ENCODE results near the gene PPP4R3B. TPM values are rescaled to one million over a fixed set of nuclear protein-coding genes. Genes with fewer than 3 reads are reported as not detected.
A peak's percentile ranks its signal among the peaks of the same experiment; 100 is the strongest.
"Not testable (repeated sequence)": the region's sequence is repeated elsewhere in the genome, so short reads cannot be mapped to it uniquely, and the experiment has no call there.

Gene PPP4R3B
- total and polyA plus RNA-seq, 2 donors = 33.2 to 112 TPM

DNA sequence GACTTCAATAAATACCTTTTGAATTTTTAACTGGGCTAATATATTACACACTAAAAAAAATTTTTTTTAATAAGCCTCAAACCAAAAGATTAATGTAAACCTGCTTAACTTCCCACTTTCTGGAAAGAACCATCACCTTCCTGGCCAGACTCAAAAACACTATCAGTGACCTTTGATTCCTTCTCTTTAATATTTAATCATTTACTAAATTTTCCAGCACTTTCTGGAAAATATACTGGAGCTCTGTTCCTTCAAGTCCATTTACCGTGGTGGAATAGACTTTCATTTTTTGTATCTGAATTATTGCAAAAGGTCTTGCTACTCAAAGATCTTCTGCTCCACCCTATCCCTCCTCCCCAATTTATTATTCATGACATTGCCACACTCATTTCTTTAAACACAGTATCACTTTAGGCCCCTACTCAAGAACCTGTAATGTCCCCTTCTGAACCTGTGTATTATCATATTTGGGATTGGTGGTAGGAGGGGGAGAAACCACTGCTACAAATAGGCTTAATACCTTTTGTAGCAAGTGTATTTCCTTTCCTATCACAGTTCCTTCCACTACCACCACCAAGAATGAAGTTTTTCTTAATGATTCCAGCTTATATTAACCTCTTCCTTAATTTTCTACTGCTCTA lies 7.4 kb downstream of the PPP4R3B start:
- DNase-seq (ENCODE audit: extremely low spot score) = no peak
- Histone ChIP-seq H3K4me1 (ENCODE audit: insufficient read depth) (no peaks in the 10 kb centered on the region), H3K4me3 (ENCODE audit: low read depth, low read length) (no peak overlapping the region), H3K36me3 (ENCODE audit: insufficient read depth) (peaks cover 2% of the 10 kb centered on the region), H3K27ac (ENCODE audit: low read depth) (no peak overlapping the region)
- 80% methylated on average over 1 of the region's 1 CpG for WGBS

DNA sequence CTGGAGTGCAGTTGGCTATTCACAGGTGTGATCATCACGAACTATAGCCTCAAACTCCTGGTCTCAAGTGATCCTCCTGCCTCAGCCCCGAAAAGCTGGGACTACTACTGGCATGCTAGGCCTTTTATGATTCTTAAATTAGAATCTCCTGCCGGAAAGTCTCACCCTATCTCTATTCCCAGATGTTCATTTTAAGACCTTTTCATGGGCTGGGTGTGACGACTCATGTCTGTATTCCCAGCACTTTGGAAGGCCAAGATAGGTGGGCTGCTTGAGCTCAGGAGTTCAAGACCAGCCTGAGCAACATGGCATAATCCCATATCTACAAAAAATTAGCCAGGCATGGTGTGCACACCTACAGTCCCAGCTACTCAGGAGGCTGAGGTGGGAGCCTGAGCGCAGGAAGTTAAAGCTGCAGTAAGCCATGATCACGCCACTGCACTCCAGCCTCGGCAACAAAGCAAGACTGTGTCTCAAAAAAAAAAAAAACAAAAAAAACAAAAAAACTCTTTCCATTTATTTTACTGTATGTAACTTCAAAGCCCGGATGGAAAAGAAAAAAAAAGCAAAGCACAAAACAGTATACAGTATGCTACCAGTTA lies 8.1 kb downstream of the PPP4R3B start:
- no peaks in the 10 kb centered on the region for H3K4me1 ChIP-seq (ENCODE audit: insufficient read depth)
- WGBS = 73% methylated on average over 8 of the region's 8 CpGs
- no peak overlapping the region for H3K27ac ChIP-seq (ENCODE audit: low read depth)
- DNase-seq (ENCODE audit: extremely low spot score) = no peak
- H3K36me3 ChIP-seq (ENCODE audit: insufficient read depth) = peaks cover 2% of the 10 kb centered on the region
- no peak overlapping the region for H3K4me3 ChIP-seq (ENCODE audit: low read depth, low read length)

DNA sequence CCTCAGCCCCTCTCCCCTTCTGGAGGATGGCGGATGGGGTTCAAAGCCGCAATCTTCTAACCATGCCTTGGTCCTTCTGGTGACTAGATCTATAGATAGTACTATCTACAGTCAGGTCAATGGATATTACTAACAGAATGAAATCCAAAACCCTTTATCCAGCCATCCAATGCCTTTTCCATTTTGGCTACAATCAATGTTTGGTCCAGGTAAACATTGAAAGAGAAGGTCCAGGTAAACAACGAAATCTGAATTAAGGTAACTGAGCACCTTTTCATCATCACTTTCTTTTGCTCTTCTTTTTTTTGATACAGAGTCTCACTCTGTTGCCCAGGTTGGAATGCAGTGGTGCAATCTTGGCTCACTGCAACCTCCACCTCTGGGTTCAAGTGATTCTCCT lies 9.7 kb downstream of the PPP4R3B start:
- WGBS = over 99% methylated on average over 3 of the region's 3 CpGs
- Histone ChIP-seq H3K4me3 (ENCODE audit: low read depth, low read length) (no peak overlapping the region), H3K36me3 (ENCODE audit: insufficient read depth) (no peaks in the 10 kb centered on the region), H3K4me1 (ENCODE audit: insufficient read depth) (no peaks in the 10 kb centered on the region), H3K27ac (ENCODE audit: low read depth) (no peak overlapping the region)
- no peak for DNase-seq (ENCODE audit: extremely low spot score)

DNA sequence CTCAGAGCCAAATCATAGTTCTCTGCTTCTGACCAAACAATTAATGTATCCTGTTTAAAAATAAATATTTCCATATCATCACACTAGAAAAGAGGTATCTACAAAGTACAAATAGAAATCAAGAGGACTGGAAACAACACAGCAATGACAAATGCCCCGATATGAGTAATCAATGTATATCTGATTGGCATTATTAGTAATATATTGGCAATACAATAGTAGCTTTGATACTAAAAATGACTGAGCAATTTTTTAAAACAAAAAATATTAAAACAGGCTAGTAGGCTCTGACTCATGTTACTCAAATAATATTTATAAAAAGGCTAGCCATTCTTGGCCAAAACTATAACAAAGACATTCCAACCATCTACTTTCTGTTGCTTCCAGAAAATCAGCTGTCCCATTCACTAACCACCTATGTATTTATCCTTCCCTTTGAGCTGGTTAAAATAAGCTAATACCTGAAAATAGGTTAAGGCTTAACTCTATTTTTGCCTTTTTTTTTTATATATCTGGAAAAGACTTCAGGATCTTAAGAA lies 13.3 kb downstream of the PPP4R3B start:
- Histone ChIP-seq H3K27ac (ENCODE audit: low read depth) (no peak overlapping the region), H3K36me3 (ENCODE audit: insufficient read depth) (no peaks in the 10 kb centered on the region), H3K4me1 (ENCODE audit: insufficient read depth) (no peaks in the 10 kb centered on the region), H3K4me3 (ENCODE audit: low read depth, low read length) (no peak overlapping the region)
- DNase-seq (ENCODE audit: extremely low spot score) = no peak
- WGBS = 86% methylated on average over 1 of the region's 1 CpG

DNA sequence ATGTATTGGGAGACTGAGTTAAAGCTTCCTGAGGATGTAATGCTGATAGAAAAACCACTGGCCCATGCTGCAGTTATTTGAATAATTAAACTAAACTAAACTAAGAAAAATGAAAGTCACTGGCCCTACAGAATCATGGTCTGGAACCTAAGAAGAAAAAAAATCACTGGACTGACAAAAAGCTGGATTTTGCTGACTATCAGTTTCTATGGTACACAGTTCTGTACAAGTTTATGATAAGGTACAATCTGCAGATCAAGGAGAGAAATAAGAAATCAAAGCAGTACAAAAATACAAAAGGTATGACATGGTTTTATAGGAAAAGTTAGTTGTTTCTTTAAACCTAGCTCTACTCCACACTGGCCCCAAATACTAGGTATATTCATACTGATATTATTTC lies 15.6 kb downstream of the PPP4R3B start:
- H3K4me1 ChIP-seq (ENCODE audit: insufficient read depth) = no peaks in the 10 kb centered on the region
- DNase-seq (ENCODE audit: extremely low spot score) = no peak
- no peaks in the 10 kb centered on the region for H3K36me3 ChIP-seq (ENCODE audit: insufficient read depth)
- no peak overlapping the region for H3K4me3 ChIP-seq (ENCODE audit: low read depth, low read length)
- H3K27ac ChIP-seq (ENCODE audit: low read depth) = no peak overlapping the region

DNA sequence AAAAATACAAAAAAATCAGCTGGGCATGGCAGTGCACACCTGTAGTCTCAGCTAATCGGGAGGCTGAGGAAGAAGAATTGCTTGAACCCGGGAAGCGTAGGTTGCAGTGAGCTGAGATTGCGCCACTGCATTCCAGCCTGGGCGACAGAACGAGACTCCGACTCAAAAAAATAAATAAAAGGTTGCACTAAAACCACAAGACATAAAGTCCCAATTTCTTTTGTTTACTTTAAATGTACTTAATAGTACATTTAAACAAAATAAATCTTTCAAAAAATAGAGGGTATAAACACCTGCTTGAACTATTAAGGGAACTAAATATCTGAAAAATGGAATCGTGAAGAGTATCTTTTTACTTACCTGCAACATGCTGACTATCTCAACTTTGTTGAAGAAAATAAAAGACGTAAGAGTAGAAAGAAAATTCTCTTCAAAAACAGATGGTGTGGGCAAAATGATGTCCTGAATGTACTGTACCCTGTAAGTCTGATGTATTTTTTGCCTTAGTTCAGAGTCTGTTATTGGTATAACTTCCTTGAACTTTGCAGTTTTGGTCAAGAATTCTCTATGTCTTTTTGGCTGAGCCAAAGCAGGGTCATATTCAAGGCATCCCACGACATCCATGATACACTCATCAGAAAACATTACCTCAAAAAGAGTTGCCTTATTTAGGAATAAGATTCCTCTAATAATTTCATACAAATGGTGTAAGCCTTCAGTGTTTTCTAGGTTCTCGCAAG lies 19.2 kb downstream of the PPP4R3B start:
- Histone ChIP-seq H3K4me1 (ENCODE audit: insufficient read depth) (no peaks in the 10 kb centered on the region), H3K4me3 (ENCODE audit: low read depth, low read length) (no peak overlapping the region), H3K36me3 (ENCODE audit: insufficient read depth) (no peaks in the 10 kb centered on the region), H3K27ac (ENCODE audit: low read depth) (no peak overlapping the region)
- no peak for DNase-seq (ENCODE audit: extremely low spot score)
- WGBS = 88% methylated on average over 11 of the region's 11 CpGs

DNA sequence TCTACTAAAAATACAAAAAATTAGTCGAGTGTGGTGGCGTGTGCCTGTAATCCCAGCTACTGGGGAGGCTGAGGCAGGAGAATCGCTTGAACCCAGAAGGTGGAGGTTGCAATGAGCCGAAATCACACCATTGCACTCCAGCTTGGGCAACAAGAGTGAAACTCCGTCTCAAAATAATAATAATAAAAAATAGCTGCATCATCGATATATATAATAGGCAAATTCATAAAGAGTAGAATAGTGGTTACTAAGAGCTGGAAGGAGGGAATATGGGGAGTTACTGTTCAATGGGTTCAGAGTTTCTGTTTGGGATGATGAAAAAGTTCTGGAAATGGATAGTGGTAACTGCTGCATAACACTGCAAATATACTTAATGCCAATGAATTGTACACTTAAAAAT lies 20.6 kb downstream of the PPP4R3B start:
- not testable (repeated sequence) for H3K36me3 ChIP-seq (ENCODE audit: insufficient read depth); H3K4me1 ChIP-seq (ENCODE audit: insufficient read depth); H3K27ac ChIP-seq (ENCODE audit: low read depth); H3K4me3 ChIP-seq (ENCODE audit: low read depth, low read length); DNase-seq (ENCODE audit: extremely low spot score)
- 98% methylated on average over 6 of the region's 6 CpGs for WGBS

DNA sequence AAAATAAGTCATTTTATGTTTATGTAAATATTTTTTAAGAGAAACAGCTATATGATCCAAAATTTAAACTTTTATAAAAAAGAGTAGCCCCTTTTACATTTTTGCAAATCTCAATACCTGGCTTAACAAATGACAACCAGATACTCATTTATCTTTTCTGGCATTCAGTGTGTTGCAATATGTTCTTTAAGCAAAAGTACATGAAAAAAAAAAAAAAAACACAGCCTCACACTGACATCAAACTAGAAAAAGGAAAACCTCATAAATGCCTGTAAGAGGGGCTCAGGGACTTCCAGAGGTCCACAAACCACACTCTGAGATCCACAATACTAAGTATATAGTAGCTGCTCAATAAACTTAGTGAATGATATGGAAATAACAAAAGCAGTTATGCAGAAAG lies 21.9 kb downstream of the PPP4R3B start:
- no peak overlapping the region for H3K4me3 ChIP-seq (ENCODE audit: low read depth, low read length)
- H3K4me1 ChIP-seq (ENCODE audit: insufficient read depth) = no peaks in the 10 kb centered on the region
- H3K27ac ChIP-seq (ENCODE audit: low read depth) = no peak overlapping the region
- DNase-seq (ENCODE audit: extremely low spot score) = no peak
- H3K36me3 ChIP-seq (ENCODE audit: insufficient read depth) = no peaks in the 10 kb centered on the region

DNA sequence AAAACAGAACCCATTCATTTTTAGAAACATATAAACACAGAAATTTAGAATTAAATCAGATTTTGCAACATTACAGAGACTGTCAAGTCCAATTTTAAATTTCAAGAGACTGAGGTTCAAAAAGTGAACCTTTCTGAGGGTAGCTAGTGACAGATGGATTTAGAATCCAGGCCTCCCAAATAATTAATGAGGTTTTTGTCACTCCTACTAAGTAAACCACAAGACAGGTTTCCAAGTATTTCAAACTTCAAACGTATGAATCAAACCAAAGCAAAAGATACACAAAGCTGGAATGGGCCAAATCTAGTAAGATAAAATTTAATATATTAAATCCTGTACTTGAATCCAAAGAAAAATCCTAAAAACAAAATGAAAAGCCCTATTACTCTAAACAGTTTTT lies 25.3 kb downstream of the PPP4R3B start:
- no peak overlapping the region for H3K27ac ChIP-seq (ENCODE audit: low read depth)
- H3K4me1 ChIP-seq (ENCODE audit: insufficient read depth) = no peaks in the 10 kb centered on the region
- no peaks in the 10 kb centered on the region for H3K36me3 ChIP-seq (ENCODE audit: insufficient read depth)
- 39% methylated on average over 1 of the region's 1 CpG for WGBS
- no peak overlapping the region for H3K4me3 ChIP-seq (ENCODE audit: low read depth, low read length)
- no peak for DNase-seq (ENCODE audit: extremely low spot score)

DNA sequence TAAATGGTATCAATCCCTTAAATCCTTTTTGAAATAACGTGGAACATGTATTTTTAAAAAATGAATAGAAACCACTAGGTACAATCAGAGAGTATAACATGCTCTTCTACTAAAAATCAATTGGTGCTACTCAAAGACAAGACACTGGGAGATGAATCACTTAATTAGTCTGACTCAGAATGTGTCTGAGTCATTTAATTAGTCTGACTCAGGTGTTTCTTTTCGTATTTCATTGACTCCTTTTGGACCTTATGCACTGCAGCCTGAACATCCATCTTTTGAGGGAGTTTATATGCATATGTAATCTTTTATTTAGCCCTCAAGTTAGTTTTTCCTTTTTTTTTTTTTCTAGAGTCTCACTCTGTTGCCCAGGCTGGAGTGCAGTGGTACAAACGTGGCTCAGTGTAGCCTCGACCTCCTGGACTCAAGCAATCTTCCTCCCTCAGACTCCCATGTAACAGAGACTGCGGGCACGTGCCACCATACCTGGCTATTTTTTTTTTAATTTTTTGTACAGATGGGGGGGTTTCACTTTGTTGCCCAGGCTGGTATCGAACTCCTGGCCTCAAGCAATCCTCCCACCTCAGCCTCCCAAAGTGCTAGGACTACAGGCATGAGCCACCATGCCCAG lies 26.5 kb downstream of the PPP4R3B start:
- Histone ChIP-seq H3K4me3 (ENCODE audit: low read depth, low read length) (no peak overlapping the region), H3K4me1 (ENCODE audit: insufficient read depth) (no peaks in the 10 kb centered on the region), H3K27ac (ENCODE audit: low read depth) (no peak overlapping the region), H3K36me3 (ENCODE audit: insufficient read depth) (no peaks in the 10 kb centered on the region)
- WGBS = 87% methylated on average over 7 of the region's 7 CpGs
- DNase-seq (ENCODE audit: extremely low spot score) = no peak

DNA sequence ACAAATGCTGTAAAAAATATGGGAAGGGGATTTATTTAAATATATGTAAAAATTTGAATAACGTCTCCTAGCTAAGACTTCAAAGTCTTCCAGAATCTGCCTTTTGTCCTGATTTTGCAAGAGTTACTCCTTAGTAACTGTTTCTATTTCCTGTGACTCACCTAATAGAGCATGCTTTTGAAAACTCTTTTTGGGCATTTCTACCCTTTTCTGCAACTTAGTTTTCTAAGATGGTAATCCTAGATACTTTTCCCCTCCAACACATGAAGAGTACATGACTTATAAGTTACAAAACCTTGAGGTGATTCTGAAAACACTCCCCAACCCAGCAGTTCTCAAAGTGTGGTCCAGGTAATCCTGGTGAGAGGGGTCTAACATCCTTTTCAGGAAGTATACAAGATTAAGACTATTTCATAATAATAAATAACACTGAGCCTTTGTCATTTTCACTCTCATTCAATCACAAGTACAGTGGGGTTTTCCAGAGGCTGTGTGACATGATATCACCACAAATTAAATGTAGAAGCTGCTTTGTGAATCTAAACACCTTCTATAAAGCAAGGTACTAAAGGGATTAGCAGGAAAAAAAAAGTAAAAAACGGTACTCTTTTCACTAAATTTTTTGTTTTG lies 31.9 kb downstream of the PPP4R3B start:
- WGBS = 80% methylated on average over 2 of the region's 2 CpGs
- Histone ChIP-seq H3K4me3 (ENCODE audit: low read depth, low read length) (no peak overlapping the region), H3K36me3 (ENCODE audit: insufficient read depth) (no peaks in the 10 kb centered on the region), H3K27ac (ENCODE audit: low read depth) (peak overlapping the region; percentile 2), H3K4me1 (ENCODE audit: insufficient read depth) (no peaks in the 10 kb centered on the region)
- no peak for DNase-seq (ENCODE audit: extremely low spot score)

DNA sequence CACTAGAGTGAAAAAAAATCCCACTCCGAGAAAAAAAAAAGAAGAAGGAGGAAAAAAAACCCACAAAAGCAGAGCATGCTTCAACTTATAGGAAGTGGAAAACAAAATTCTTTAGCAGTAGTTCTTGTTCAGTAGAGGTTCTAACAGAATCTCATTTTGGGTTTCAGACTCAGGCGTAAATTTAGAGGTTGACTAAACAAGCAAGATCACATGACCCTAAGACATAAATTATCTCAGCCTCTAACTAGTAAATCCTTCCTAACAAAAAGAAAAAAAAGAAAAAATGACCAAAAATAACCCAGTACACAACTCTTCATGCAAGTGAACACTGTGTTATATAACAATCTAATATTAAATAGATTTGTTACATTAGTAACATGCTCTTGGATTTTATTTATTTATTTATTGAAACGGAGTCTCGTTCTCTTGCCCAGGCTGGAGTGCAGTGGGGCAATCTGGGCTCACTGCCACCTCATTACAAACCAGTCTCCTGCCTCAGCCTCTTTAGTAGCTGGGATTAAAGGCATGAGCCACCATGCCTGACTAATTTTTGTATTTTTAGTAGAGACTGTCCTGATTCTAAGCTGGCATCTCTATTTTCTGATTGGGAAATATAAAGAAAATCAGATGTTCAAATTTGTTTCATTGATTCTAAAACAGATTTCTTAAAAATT lies 35.4 kb downstream of the PPP4R3B start:
- Histone ChIP-seq H3K36me3 (ENCODE audit: insufficient read depth) (no peaks in the 10 kb centered on the region), H3K27ac (ENCODE audit: low read depth) (no peak overlapping the region), H3K4me1 (ENCODE audit: insufficient read depth) (no peaks in the 10 kb centered on the region), H3K4me3 (ENCODE audit: low read depth, low read length) (no peak overlapping the region)
- 41% methylated on average over 4 of the region's 4 CpGs for WGBS
- no peak for DNase-seq (ENCODE audit: extremely low spot score)

DNA sequence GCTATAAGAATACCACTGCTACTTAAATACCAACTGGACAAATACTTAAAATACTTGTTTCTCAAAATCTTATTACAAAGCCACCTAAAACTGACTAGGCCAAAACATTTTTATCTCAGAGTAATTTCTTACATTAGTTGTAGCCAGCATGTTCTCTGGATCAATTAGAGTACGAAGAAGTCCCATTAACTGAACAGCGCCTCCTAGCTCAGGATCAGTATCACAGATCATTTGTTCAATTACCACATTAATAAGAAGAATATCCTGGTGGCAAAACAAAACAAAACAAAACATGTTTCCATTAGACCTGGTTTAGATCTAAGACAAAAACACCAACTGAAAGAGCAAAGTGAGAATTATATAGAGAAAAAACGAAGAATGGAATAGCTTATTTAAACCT lies 36.0 kb downstream of the PPP4R3B start:
- DNase-seq (ENCODE audit: extremely low spot score) = no peak
- Histone ChIP-seq H3K4me3 (ENCODE audit: low read depth, low read length) (no peak overlapping the region), H3K4me1 (ENCODE audit: insufficient read depth) (no peaks in the 10 kb centered on the region), H3K36me3 (ENCODE audit: insufficient read depth) (no peaks in the 10 kb centered on the region), H3K27ac (ENCODE audit: low read depth) (no peak overlapping the region)
- WGBS = 95% methylated on average over 3 of the region's 3 CpGs

All from urinary bladder (tissue), 4 donors.